HEK293 (cell line): ENCODE measurements around the gene CDH12.

Source experiments
- CTCF ChIP-seq: fragments of 450-650 bp; formaldehyde crosslinking; IDR thresholded peaks from 2 replicates; pipeline ENCODE4 v1.5.1; 2016; ENCODE audit warnings: missing biosample characterization, missing genetic modification characterization
- ZBTB1 ChIP-seq: fragments of 450-650 bp; formaldehyde crosslinking; IDR thresholded peaks from 2 replicates; pipeline ENCODE4 v1.5.1; 2016; ENCODE audit warnings: missing biosample characterization, missing genetic modification characterization
- ZFP3 ChIP-seq: fragments of 450-650 bp; formaldehyde crosslinking; IDR thresholded peaks from 2 replicates; pipeline ENCODE4 v1.5.1; 2016; ENCODE audit warnings: low read depth, missing biosample characterization, missing genetic modification characterization
- ZNF146 ChIP-seq: fragments of 450-650 bp; formaldehyde crosslinking; IDR thresholded peaks from 2 replicates; pipeline ENCODE4 v1.5.1; 2016; ENCODE audit warnings: missing biosample characterization, missing genetic modification characterization
- ZNF292 ChIP-seq: fragments of 450-650 bp; formaldehyde crosslinking; IDR thresholded peaks from 2 replicates; pipeline ENCODE4 v1.5.1; 2016; ENCODE audit warnings: low read depth, missing biosample characterization, missing genetic modification characterization, borderline replicate concordance
- ZNF449 ChIP-seq: fragments of 450-650 bp; formaldehyde crosslinking; IDR thresholded peaks from 2 replicates; pipeline ENCODE4 v1.5.1; 2017; ENCODE audit warnings: missing biosample characterization, mild to moderate bottlenecking, missing genetic modification characterization, moderate library complexity
- ZNF660 ChIP-seq: fragments of 450-650 bp; IDR thresholded peaks from 2 replicates; pipeline ENCODE4 v1.5.1; 2018; ENCODE audit warnings: missing biosample characterization, mild to moderate bottlenecking, missing genetic modification characterization
- ZNF843 ChIP-seq: fragments of 450-650 bp; formaldehyde crosslinking; IDR thresholded peaks from 2 replicates; pipeline ENCODE4 v1.5.1; 2016; ENCODE audit warnings: missing biosample characterization, missing genetic modification characterization

- TF ChIP-seq ZFP3 (no peak), ZNF843 (tag by site-specific recombination) (no peak), ZNF146 (tag by site-specific recombination) (no peak), ZNF660 (tag by site-specific recombination) (no peak), ZNF292 (tag by site-specific recombination) (no peak), CTCF (no peak), ZBTB1 (tag by site-specific recombination) (no peak), ZNF449 (tag by site-specific recombination) (no peak)
Observed at GRCh38 chr5:22495016-22495720, 358.0 kb downstream of the CDH12 start.
